DND-41 (cell line): ENCODE results near the gene TINCR.

Experiments used
- EZH2 ChIP-seq: IDR thresholded peaks from 3 replicates; pipeline ENCODE4 v1.6.1; 2012; ENCODE audit warnings: borderline replicate concordance, low read depth, mild to moderate bottlenecking, moderate library complexity, low read length, inconsistent platforms; ENCODE audit not compliant: severe bottlenecking
- TF ChIP-seq, protein P1 (sequence below): IDR thresholded peaks from 2 replicates; pipeline ENCODE4 v1.5.1; 2012; ENCODE audit warnings: borderline replicate concordance, low read length, moderate library complexity, mild to moderate bottlenecking; ENCODE audit not compliant: poor library complexity, severe bottlenecking; ENCODE audit errors: extremely low read depth

DNA sequence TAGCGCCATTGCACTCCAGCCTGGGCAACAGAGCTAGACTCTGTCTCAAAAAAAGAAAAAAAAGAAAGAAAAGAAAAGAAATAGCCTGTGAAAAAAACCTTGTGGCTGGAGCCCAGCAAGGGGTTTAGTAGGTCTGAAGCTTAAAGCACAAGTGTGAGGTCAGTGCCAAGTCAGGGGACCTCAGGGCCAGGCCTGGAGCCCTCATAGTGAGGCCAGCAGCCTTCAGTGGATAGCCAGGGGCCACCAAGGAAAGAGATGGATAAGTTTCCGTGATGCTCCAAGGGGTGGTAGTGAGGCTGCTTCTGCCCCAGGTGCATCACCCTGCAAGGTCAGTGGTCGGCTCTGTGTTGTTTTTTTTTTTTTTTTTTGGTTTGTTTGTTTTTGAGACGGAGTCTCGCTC is 12.9 kb downstream of the TINCR start:
- no peak for TF ChIP-seq EZH2
- TF ChIP-seq, protein P1, sequence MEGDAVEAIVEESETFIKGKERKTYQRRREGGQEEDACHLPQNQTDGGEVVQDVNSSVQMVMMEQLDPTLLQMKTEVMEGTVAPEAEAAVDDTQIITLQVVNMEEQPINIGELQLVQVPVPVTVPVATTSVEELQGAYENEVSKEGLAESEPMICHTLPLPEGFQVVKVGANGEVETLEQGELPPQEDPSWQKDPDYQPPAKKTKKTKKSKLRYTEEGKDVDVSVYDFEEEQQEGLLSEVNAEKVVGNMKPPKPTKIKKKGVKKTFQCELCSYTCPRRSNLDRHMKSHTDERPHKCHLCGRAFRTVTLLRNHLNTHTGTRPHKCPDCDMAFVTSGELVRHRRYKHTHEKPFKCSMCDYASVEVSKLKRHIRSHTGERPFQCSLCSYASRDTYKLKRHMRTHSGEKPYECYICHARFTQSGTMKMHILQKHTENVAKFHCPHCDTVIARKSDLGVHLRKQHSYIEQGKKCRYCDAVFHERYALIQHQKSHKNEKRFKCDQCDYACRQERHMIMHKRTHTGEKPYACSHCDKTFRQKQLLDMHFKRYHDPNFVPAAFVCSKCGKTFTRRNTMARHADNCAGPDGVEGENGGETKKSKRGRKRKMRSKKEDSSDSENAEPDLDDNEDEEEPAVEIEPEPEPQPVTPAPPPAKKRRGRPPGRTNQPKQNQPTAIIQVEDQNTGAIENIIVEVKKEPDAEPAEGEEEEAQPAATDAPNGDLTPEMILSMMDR = no peak
